ENCODE measurements around the gene DUSP16. TPM values are rescaled to one million over a fixed set of nuclear protein-coding genes. Genes with fewer than 3 reads are reported as not detected.

DUSP16 gene, protein sequence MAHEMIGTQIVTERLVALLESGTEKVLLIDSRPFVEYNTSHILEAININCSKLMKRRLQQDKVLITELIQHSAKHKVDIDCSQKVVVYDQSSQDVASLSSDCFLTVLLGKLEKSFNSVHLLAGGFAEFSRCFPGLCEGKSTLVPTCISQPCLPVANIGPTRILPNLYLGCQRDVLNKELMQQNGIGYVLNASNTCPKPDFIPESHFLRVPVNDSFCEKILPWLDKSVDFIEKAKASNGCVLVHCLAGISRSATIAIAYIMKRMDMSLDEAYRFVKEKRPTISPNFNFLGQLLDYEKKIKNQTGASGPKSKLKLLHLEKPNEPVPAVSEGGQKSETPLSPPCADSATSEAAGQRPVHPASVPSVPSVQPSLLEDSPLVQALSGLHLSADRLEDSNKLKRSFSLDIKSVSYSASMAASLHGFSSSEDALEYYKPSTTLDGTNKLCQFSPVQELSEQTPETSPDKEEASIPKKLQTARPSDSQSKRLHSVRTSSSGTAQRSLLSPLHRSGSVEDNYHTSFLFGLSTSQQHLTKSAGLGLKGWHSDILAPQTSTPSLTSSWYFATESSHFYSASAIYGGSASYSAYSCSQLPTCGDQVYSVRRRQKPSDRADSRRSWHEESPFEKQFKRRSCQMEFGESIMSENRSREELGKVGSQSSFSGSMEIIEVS
- 63.9 and 76.8 TPM in 2 replicates for total RNA-seq (2022)
- Bru-seq, nascent RNA = percentile 95 among the genes with signal in this experiment
- percentile 92 among the genes with signal in this experiment for BruChase-seq, experiment 1, labeled RNA remaining after a 2-hour chase
- BruChase-seq, experiment 2, labeled RNA remaining after a 6-hour chase = percentile 90 among the genes with signal in this experiment
- long read RNA-seq, full-length matches to known transcripts = 13 of 27 reads
- long read RNA-seq, partial matches to known transcripts = 3 of 27 reads
- long read RNA-seq, other reads (novel, unspliced or antisense) = 11 of 27 reads

DNA sequence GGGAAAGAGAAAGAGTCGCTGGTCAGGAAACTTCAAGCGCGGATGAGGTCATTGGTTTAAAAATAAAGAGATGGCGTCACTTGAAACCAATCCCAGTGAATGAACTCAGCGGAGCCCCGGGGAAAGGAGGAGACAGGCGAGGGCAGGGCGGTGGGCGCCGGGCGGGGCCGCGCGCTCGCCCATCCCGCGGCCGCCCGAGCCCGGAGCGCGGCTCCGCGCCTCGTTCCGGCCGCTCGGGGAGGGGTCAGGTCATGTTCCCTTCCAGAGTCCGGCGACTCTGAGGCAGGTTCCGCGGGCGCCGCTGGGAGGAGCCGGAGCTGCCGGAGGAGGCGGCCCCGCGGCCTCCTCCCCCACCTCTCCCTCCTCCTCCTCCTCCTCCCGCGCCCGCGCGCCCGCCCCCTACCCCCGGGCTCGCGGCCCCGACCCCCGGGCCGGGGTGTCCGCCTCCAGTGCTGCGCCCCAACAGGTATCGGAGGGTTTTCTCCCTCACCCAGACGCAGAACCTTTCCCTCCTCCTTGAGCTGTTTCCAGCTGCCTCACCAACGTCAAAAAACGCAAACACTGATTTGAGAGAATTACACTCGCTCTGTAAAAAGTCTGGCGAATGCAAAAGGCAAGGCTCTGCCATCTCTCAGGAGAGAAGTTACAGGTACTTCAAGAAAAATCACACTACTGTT lies at the start of gene DUSP16:
TSS of gene DUSP16 (minus strand) at position 279 of the 677 bp plus-strand sequence. CDS start 41,765 bp downstream, outside the sequence.
- peak; percentile 97 to 99 for DNase-seq
- Mint-ChIP-seq H3K27me3 (ENCODE audit: insufficient read depth, unreplicated experiment) (no peaks in the 10 kb centered on the region), H3K36me3 (ENCODE audit: insufficient read depth, unreplicated experiment) (peaks cover 51% of the 10 kb centered on the region), H3K4me1 (ENCODE audit: low read depth, unreplicated experiment) (peaks cover 27% of the 10 kb centered on the region), H3K9me3 (ENCODE audit: unreplicated experiment) (peaks cover 22% of the 10 kb centered on the region), H3K27ac (ENCODE audit: unreplicated experiment) (peak within 1 kb of the TSS; percentile 86), H3K4me3 (ENCODE audit: unreplicated experiment) (peak within 1 kb of the TSS; percentile 79)
- ChIA-PET CTCF (interaction anchor here (0.6 to 2.4 kb wide), 14 partner anchors 9 to 205 kb away, joined by 3 to 25 read pairs (median 3); partner anchors contain the start of gene CREBL2), POLR2A (interaction anchor here (0.5 to 1.4 kb wide), 9 partner anchors 18 to 206 kb away, joined by 3 to 8 read pairs (median 4); partner anchors contain the start of gene BORCS5)
- intact Hi-C loops (cut with micrococcal nuclease; ENCODE audit: unreplicated experiment) = loop anchor here (1.0 to 5.0 kb wide), 9 partner anchors 56 to 178 kb away; partner anchors contain the start of genes CDKN1B and GPR19
- H3K4me1 ChIP-seq = peaks cover 30% of the 10 kb centered on the region
- TF ChIP-seq, protein P1, sequence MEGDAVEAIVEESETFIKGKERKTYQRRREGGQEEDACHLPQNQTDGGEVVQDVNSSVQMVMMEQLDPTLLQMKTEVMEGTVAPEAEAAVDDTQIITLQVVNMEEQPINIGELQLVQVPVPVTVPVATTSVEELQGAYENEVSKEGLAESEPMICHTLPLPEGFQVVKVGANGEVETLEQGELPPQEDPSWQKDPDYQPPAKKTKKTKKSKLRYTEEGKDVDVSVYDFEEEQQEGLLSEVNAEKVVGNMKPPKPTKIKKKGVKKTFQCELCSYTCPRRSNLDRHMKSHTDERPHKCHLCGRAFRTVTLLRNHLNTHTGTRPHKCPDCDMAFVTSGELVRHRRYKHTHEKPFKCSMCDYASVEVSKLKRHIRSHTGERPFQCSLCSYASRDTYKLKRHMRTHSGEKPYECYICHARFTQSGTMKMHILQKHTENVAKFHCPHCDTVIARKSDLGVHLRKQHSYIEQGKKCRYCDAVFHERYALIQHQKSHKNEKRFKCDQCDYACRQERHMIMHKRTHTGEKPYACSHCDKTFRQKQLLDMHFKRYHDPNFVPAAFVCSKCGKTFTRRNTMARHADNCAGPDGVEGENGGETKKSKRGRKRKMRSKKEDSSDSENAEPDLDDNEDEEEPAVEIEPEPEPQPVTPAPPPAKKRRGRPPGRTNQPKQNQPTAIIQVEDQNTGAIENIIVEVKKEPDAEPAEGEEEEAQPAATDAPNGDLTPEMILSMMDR (IDR thresholded peaks at IDR 0.05; ENCODE audit: insufficient read depth in 1 of 2, low read depth in 1 of 2, low read length in 1 of 2, severe bottlenecking in 1 of 2, unreplicated experiment in 1 of 2) = peak; percentile 29 to 34
- H3K9me3 ChIP-seq = peaks cover 6% of the 10 kb centered on the region; the same call in 1 of the 2 replicates
- H3K27me3 ChIP-seq (replicated peaks; ENCODE audit: control insufficient read depth, insufficient read depth, low read length) = no peaks in the 10 kb centered on the region
- no TSS peak for BruUV-seq (replicated peaks)
- no peaks in the 10 kb centered on the region; the same call in 1 of the 2 replicates for H3K36me3 ChIP-seq (ENCODE audit: control insufficient read depth, insufficient read depth, low read length)
- H3K4me3 ChIP-seq (ENCODE audit: low read depth, low read length) = peak within 1 kb of the TSS; percentile 78

DNA sequence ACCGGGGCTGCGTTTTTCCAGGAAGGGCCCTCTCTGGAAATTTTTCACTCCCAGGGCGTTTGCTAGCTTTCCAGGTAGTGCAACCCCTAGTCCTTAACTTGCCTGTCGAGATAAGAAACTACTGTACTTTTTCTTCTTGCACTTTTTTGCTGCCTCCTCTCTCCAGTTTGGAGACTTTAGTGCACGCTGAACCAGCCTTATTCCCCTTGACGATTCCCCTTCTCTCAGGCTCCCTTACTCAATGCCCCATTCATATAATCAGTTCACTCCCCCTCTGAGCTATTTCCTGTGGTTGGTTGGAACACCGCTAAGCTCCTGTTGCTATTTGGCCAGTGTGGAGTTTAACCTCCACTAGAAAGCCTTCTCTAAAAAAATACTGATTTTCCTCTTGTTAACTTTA lies 49.7 kb upstream of the DUSP16 start:
- CTCF ChIA-PET = interaction anchor here (0.5 to 1.6 kb wide), 3 partner anchors 43 to 235 kb away, joined by 3 to 4 read pairs (median 3); partner anchors contain the start of gene DUSP16
- Mint-ChIP-seq H3K4me3 (ENCODE audit: unreplicated experiment) (peak overlapping the region; percentile 89), H3K27ac (ENCODE audit: unreplicated experiment) (peak overlapping the region; percentile 57), H3K27me3 (ENCODE audit: insufficient read depth, unreplicated experiment) (no peaks in the 10 kb centered on the region), H3K36me3 (ENCODE audit: insufficient read depth, unreplicated experiment) (peaks cover 7% of the 10 kb centered on the region), H3K4me1 (ENCODE audit: low read depth, unreplicated experiment) (peaks cover 17% of the 10 kb centered on the region), H3K9me3 (ENCODE audit: unreplicated experiment) (no peaks in the 10 kb centered on the region)
- peak overlapping the region; percentile 66 for H3K4me3 ChIP-seq (ENCODE audit: low read depth, low read length)
- no peaks in the 10 kb centered on the region for H3K36me3 ChIP-seq (ENCODE audit: control insufficient read depth, insufficient read depth, low read length)
- intact Hi-C loops (cut with micrococcal nuclease; ENCODE audit: unreplicated experiment) = loop anchor here (1.0 kb wide), 1 partner anchor 8 kb away; no protein-coding TSS in a partner anchor
- TF ChIP-seq, protein P1 (IDR thresholded peaks at IDR 0.05; ENCODE audit: insufficient read depth in 1 of 2, low read depth in 1 of 2, low read length in 1 of 2, severe bottlenecking in 1 of 2, unreplicated experiment in 1 of 2) = no peak
- H3K9me3 ChIP-seq = no peaks in the 10 kb centered on the region
- H3K27me3 ChIP-seq (replicated peaks; ENCODE audit: control insufficient read depth, insufficient read depth, low read length) = no peaks in the 10 kb centered on the region
- peaks cover 4% of the 10 kb centered on the region for H3K4me1 ChIP-seq
- BruUV-seq (replicated peaks) = no TSS peak
- DNase-seq = no peak
- POLR2A ChIA-PET = interaction anchor here (0.6 to 1.0 kb wide), 2 partner anchors 27 to 263 kb away, joined by 4 to 8 read pairs; no protein-coding TSS in a partner anchor
